Left lung (tissue), 10 donors: ENCODE results near the gene CYB561. TPM values are rescaled to one million over a fixed set of nuclear protein-coding genes. Genes with fewer than 3 reads are reported as not detected.

Source experiments
- ATAC-seq: fragments of 200-7000 bp; cut with Tn5 transposase; one replicate; pipeline ENCODE4 v1.9.1; 2020; ENCODE audit warnings: moderate library complexity
- DNase-seq, 4 donors: peaks; one replicate each; pipeline ENCODE4 v3.0.0-alpha.2; 2013 to 2020
- H3K27ac ChIP-seq, 2 donors: fragments of 200-600 bp; sonication (generic) in 1 of 2; one replicate each; pipeline versions ENCODE4 v1.5.0 to v1.8.0; 2020 to 2021
- H3K27me3 ChIP-seq, 2 donors: fragments of 200-600 bp; sonication (generic) in 1 of 2; one replicate each; pipeline versions ENCODE4 v1.5.0 to v1.8.0; 2020 to 2021
- H3K36me3 ChIP-seq, 2 donors: fragments of 200-600 bp; sonication (generic) in 1 of 2; one replicate each; pipeline versions ENCODE4 v1.5.0 to v1.8.0; 2020 to 2021
- H3K4me1 ChIP-seq, 2 donors: fragments of 200-600 bp; one replicate each; pipeline ENCODE4 v1.8.0; 2021
- H3K4me3 ChIP-seq, 2 donors: fragments of 200-600 bp; sonication (generic) in 1 of 2; one replicate each; pipeline versions ENCODE4 v1.5.0 to v1.8.0; 2020 to 2021; ENCODE audit warnings: mild to moderate bottlenecking in 1 of 2
- H3K9me3 ChIP-seq, 2 donors: fragments of 200-600 bp; sonication (generic) in 1 of 2; one replicate each; pipeline versions ENCODE4 v1.5.0 to v1.8.0; 2020 to 2021
- intact Hi-C, 2 donors: fragments of 100-400 bp; cut with DNase I; formaldehyde crosslinking; loops; one replicate each; pipeline versions ENCODE4 v1.11.2 to v1.14.2; 2022
- polyA plus RNA-seq, 6 donors: library from polyadenylated mRNA; unstranded; fragments of 120-200 nt; gene quantifications; one replicate each; pipeline ENCODE4 v1.2.1, GENCODE V29; 2013; ENCODE audit not compliant: insufficient read length in 6 of 6
- total RNA-seq, 2 donors: library from RNA; stranded (reverse); fragmentation: NEBNext Ultra II Directional; extraction: Animal tissue kit (Norgen Biotek cat#: 25700); gene quantifications; one replicate each; pipeline ENCODE4 v1.2.1, GENCODE V29; 2021
- TF ChIP-seq, protein P1 (sequence below), 2 donors: fragments of 200-600 bp; sonication (generic) in 1 of 2; IDR thresholded peaks; one replicate each; pipeline versions ENCODE4 v1.5.0 to v1.8.0; 2021; ENCODE audit warnings: antibody characterized with exemption in 2 of 2
- donor health status: DM: no; HTN: yes; CAD: no.
- donor health status: DM: no; HTN: no; CAD: no.

CYB561 gene
- total and polyA plus RNA-seq, 8 donors: 25.9 to 76.4 (median 33.4) TPM

DNA sequence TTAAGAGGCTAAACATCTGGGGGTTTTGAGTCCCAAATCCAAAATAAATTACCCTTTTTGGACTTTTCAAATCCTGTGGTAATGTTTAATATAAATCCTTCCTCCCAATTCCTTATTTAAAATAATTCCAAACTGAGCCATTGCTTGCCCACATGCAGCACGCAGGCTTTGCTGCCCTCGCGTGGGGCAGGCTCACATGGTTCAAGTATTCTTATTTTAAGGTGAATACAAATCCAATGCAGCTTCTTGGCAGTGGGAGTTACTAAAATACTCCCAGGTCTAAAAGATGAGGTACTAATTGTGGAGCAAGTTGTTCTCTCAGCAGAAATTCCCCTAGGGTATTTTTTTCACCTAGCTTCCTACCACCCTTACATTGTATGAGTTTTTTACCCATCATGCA, 33.0 kb downstream of the CYB561 start:
- H3K4me1 ChIP-seq: no peaks in the 10 kb centered on the region
- no peak for ATAC-seq
- no peak for DNase-seq
- H3K4me3 ChIP-seq: no peak overlapping the region
- H3K27ac ChIP-seq: no peak overlapping the region
- H3K36me3 ChIP-seq: peaks cover 0 to 72% of the 10 kb centered on the region in 2 donors
- H3K27me3 ChIP-seq: no peaks in the 10 kb centered on the region
- no peaks in the 10 kb centered on the region for H3K9me3 ChIP-seq
- intact Hi-C loops: no loop called here
- TF ChIP-seq, protein P1, sequence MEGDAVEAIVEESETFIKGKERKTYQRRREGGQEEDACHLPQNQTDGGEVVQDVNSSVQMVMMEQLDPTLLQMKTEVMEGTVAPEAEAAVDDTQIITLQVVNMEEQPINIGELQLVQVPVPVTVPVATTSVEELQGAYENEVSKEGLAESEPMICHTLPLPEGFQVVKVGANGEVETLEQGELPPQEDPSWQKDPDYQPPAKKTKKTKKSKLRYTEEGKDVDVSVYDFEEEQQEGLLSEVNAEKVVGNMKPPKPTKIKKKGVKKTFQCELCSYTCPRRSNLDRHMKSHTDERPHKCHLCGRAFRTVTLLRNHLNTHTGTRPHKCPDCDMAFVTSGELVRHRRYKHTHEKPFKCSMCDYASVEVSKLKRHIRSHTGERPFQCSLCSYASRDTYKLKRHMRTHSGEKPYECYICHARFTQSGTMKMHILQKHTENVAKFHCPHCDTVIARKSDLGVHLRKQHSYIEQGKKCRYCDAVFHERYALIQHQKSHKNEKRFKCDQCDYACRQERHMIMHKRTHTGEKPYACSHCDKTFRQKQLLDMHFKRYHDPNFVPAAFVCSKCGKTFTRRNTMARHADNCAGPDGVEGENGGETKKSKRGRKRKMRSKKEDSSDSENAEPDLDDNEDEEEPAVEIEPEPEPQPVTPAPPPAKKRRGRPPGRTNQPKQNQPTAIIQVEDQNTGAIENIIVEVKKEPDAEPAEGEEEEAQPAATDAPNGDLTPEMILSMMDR (IDR thresholded peaks at IDR 0.05): no peak

DNA sequence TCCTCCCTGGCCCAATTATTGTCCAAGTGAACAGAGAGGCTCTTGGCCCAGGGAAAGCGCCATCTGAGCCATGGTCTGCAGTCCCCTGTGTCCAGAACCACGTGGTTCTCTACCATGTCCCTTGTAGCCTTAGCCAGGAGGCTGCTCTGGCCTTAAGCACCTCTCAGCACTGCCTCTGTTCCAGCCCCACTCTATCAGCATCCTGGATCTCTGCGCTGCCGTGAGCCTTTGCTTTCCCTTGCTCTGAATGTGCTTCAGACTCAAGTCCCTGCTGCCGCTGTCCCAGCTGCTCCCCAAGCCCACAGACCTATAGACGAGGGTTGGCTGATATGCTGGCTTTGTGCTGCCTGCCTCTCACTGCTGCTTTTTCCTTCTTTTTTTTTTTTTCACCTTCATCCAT, 33.9 kb downstream of the CYB561 start:
- no peaks in the 10 kb centered on the region for H3K9me3 ChIP-seq
- DNase-seq (no peak), ATAC-seq (no peak)
- TF ChIP-seq, protein P1 (IDR thresholded peaks at IDR 0.05): no peak
- no peaks in the 10 kb centered on the region for H3K27me3 ChIP-seq
- H3K4me3 ChIP-seq: no peak overlapping the region
- H3K4me1 ChIP-seq: no peaks in the 10 kb centered on the region
- intact Hi-C loops: no loop called here
- no peak overlapping the region for H3K27ac ChIP-seq
- peaks cover 0 to 79% of the 10 kb centered on the region in 2 donors for H3K36me3 ChIP-seq

DNA sequence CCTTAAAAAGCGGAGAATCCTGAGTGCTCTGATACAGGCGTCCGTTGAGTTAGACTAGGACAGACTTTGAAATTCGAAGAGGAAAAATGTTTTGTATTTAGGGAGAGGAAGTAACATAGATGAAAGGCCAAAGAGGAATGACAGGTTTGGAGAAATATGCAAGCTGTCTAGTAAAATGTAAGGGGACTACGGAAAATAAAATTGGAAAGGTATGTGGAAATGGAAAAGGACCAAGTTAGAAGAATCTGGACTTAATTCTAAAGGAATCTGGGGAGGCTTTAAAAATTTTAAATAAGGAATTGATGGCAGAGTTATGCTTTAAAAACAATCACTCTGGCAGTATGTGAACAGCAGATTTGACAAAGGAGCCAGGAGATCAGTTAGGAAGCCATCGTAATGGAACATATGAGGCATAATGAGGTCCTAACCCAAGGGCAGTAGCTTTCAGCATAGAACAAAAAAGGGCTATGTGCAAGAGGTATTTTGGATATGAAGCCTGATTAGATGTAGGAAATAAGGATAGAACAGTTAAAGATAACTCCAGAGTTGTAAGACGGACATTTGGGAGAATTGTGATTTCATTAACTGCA, 38.3 kb downstream of the CYB561 start:
- H3K4me1 ChIP-seq: peaks cover 0 to 9% of the 10 kb centered on the region in 2 donors
- no peak overlapping the region for H3K4me3 ChIP-seq
- H3K27me3 ChIP-seq: no peaks in the 10 kb centered on the region
- peaks cover 0 to 55% of the 10 kb centered on the region in 2 donors for H3K36me3 ChIP-seq
- H3K9me3 ChIP-seq: no peaks in the 10 kb centered on the region
- TF ChIP-seq, protein P1 (IDR thresholded peaks at IDR 0.05): no peak
- no peak overlapping the region for H3K27ac ChIP-seq
- intact Hi-C loops: loop anchor here in 1 of 2 donors (10.0 kb wide), 1 partner anchor 713 kb away; no protein-coding TSS in a partner anchor
- DNase-seq (no peak), ATAC-seq (no peak)

- DNase-seq (peak in 2 of 4 donors; percentile 79 to 89), ATAC-seq (peak; percentile 93)
- Histone ChIP-seq H3K4me1 (peaks cover 0 to 9% of the 10 kb centered on the region in 2 donors), H3K27ac (no peak overlapping the region), H3K4me3 (no peak overlapping the region), H3K27me3 (no peaks in the 10 kb centered on the region), H3K36me3 (peaks cover 0 to 45% of the 10 kb centered on the region in 2 donors), H3K9me3 (no peaks in the 10 kb centered on the region)
- intact Hi-C loops: loop anchor here in 1 of 2 donors (10.0 kb wide), 1 partner anchor 712 kb away; no protein-coding TSS in a partner anchor
- TF ChIP-seq, protein P1 (IDR thresholded peaks at IDR 0.05): peak; percentile 71 to 76
Observed at GRCh38 chr17:63406689-63407330, 39.3 kb downstream of the CYB561 start.

- Histone ChIP-seq H3K4me3 (no peak overlapping the region), H3K9me3 (no peaks in the 10 kb centered on the region), H3K27me3 (no peaks in the 10 kb centered on the region), H3K27ac (peak overlapping the region in 1 of 2 donors; percentile 4), H3K36me3 (peaks cover 0 to 36% of the 10 kb centered on the region in 2 donors), H3K4me1 (peaks cover 0 to 9% of the 10 kb centered on the region in 2 donors)
- DNase-seq (peak in 2 of 4 donors; percentile 39 to 54), ATAC-seq (peak; percentile 75)
- TF ChIP-seq, protein P1 (IDR thresholded peaks at IDR 0.05): peak; percentile 64 to 67
- intact Hi-C loops: loop anchor here in 1 of 2 donors (10.0 kb wide), 1 partner anchor 711 kb away; no protein-coding TSS in a partner anchor
Observed at GRCh38 chr17:63405741-63406261, 40.3 kb downstream of the CYB561 start.
